NT2/D1 (cell line): ENCODE data around the gene LHX8.

Source experiments
- SUZ12 ChIP-seq: IDR thresholded peaks from 2 replicates; pipeline ENCODE4 v1.6.1; 2011; ENCODE audit not compliant: insufficient read length, insufficient read depth; ENCODE audit errors: extremely low read depth
- YY1 ChIP-seq: IDR thresholded peaks from 2 replicates; pipeline ENCODE4 v1.6.1; 2011; ENCODE audit not compliant: insufficient read length, insufficient read depth
- ZNF274 ChIP-seq: IDR thresholded peaks from 2 replicates; pipeline ENCODE4 v1.6.1; 2011; ENCODE audit warnings: mild to moderate bottlenecking, low read depth, low read length

- TF ChIP-seq ZNF274 (no peak), YY1 (no peak), SUZ12 (no peak)
Measured at GRCh38 chr1:75129660-75129982, 4.6 kb upstream of the LHX8 start.
